ENCODE data around the gene SHKBP1.

The SHKBP1 gene

GRCh38 chr19:40576585-40577451, at the start of gene SHKBP1:
TSS of gene SHKBP1 (plus strand) at chr19:40576873. CDS start at chr19:40576900, 27 bp downstream.
- TF ChIP-seq CTCF (IDR thresholded peaks at IDR 0.05; ENCODE audit: insufficient read depth, missing control alignments) = no peak
- no peak for FAIRE-seq
- DNase-seq (ENCODE audit: insufficient read length, low spot score) = peak; percentile 99

- DNase-seq (ENCODE audit: insufficient read length, low spot score) (no peak), FAIRE-seq (no peak)
- no peak for TF ChIP-seq CTCF (IDR thresholded peaks at IDR 0.05; ENCODE audit: insufficient read depth, missing control alignments)
These were observed 48.6 kb upstream of the SHKBP1 start for GRCh38 chr19:40528078-40528477.

- DNase-seq (ENCODE audit: insufficient read length, low spot score) = no peak
- no peak for FAIRE-seq
- no peak for TF ChIP-seq CTCF (IDR thresholded peaks at IDR 0.05; ENCODE audit: insufficient read depth, missing control alignments)
These were observed 48.1 kb upstream of the SHKBP1 start for GRCh38 chr19:40528533-40529092.

GRCh38 chr19:40529093-40529954, 47.3 kb upstream of the SHKBP1 start:
- FAIRE-seq (no peak), DNase-seq (ENCODE audit: insufficient read length, low spot score) (peak; percentile 97)
- peak; percentile 69 for TF ChIP-seq CTCF (IDR thresholded peaks at IDR 0.05; ENCODE audit: insufficient read depth, missing control alignments)

- FAIRE-seq = no peak
- peak; percentile 33 for TF ChIP-seq CTCF (IDR thresholded peaks at IDR 0.05; ENCODE audit: insufficient read depth, missing control alignments)
- peak; percentile 76 for DNase-seq (ENCODE audit: insufficient read length, low spot score)
These were observed 46.4 kb upstream of the SHKBP1 start for GRCh38 chr19:40530091-40530901.

GRCh38 chr19:40533508-40533907, 43.2 kb upstream of the SHKBP1 start:
- FAIRE-seq = no peak
- no peak for DNase-seq (ENCODE audit: insufficient read length, low spot score)

More at GRCh38 chr19:40533508-40533907, 43.2 kb upstream of the SHKBP1 start:
- TF ChIP-seq CTCF (IDR thresholded peaks at IDR 0.05; ENCODE audit: insufficient read depth, missing control alignments) = peak; percentile 8

Measured in D721Med (cell line).